ENCODE results near the gene TMEM39A. TPM values are rescaled to one million over a fixed set of nuclear protein-coding genes. Genes with fewer than 3 reads are reported as not detected.

TMEM39A gene
- total RNA-seq = 10 to 100 TPM; 54.1 to 58.0 TPM
- 15.5 TPM for polyA plus RNA-seq (2013, experiment 1 of 2)
- polyA plus RNA-seq (2013, experiment 2 of 2) = 17.6 TPM
- total RNA-seq = 24.1 to 68.4 (median 40.0) reads per million in 172 experiments

DNA sequence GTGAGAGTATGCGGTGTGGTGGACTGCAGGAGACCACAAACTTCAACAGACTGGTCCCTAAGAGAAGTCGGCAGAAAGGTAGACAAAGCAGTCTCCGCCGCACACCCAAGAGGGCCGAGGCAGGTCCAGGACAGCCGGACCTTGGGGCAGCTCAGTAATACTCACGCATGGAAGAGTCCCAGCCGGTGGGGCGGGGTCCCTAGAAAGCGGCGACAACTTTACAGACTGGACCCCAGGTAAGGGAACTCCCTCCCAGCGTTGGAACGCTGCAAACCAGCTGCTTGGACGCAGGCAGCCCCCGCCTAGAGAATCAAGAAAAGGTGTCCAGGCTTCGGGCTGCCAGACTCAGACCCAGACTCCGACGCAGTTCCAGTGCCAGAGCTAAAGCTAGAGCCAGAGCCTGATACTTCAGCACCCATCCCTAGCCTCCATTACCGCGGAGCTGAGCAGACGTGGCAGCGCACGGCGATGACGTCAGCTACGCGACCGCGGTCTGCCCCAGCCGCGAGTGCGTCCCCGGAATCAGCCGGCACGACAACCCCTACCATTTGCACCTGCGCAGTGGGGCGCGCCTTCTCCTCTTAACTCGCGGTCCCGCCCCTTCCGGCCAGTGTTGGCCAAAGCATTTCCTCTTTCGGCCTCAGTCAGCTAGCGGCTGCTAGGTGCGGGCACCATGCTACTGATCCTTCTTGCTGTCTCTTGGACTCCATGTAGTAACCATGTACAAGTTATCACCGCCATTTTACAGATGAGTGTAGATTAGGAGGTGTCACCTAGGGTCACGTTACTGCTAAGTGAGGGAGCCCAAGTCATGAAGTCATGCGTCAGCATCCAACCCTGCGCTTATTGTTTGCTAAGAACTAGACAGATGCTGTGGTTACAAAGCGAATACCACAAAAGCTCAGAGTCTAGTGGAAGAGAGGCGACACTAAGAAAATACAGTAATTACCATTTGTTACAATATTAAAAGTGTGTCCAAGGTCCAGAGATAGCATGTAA is at the start of gene TMEM39A:
TSS of gene TMEM39A (minus strand) at position 445 of the 999 bp plus-strand sequence. CDS start 1,541 bp downstream, outside the sequence.
- peaks cover 28% of the 10 kb centered on the region for H3K4me1 ChIP-seq (ENCODE audit: insufficient read depth, low read length)
- peaks cover 20% of the 10 kb centered on the region for H3K36me3 ChIP-seq (ENCODE audit: insufficient read depth, low read length)
- no peaks in the 10 kb centered on the region for H3K9me3 ChIP-seq (ENCODE audit: control insufficient read depth in 1 of 2, insufficient read depth in 1 of 2, low read length in 2 of 2)
- peaks cover 48% of the 10 kb centered on the region for H3K36me3 Mint-ChIP-seq (ENCODE audit: low read depth)
- peak within 1 kb of the TSS; percentile 93 for H3K4me3 Mint-ChIP-seq
- peaks cover 4% of the 10 kb centered on the region for H3K27me3 Mint-ChIP-seq
- ATAC-seq (ENCODE audit: poor library complexity) = peak; percentile 87
- peak within 1 kb of the TSS; percentile 90 for H3K4me3 ChIP-seq (ENCODE audit: low read length)
- peak; percentile 97 to 100 (median 98) for DNase-seq
- POLR2A ChIA-PET = interaction anchor here (0.5 to 3.3 kb wide), 23 partner anchors 10 to 1279 kb away, joined by 3 to 85 read pairs (median 4); partner anchors contain the start of genes ARHGAP31, B4GALT4, COX17 and GTF2E1
- peak within 1 kb of the TSS; percentile 97 for H3K27ac Mint-ChIP-seq
- peak within 1 kb of the TSS; percentile 87 to 93 for H3K27ac ChIP-seq (ENCODE audit: low read depth in 1 of 2, low read length in 2 of 2)
- intact Hi-C loops (cut with DNase I, micrococcal nuclease) = loop anchor here (1.0 to 10.0 kb wide), 10 partner anchors 35 to 1281 kb away; partner anchors contain the start of genes GSK3B (in 2 of the 2), GTF2E1 (in 2 of the 2), RABL3 (in 2 of the 2) and ARHGAP31 (in 1 of the 2)
- TF ChIP-seq, protein P1, sequence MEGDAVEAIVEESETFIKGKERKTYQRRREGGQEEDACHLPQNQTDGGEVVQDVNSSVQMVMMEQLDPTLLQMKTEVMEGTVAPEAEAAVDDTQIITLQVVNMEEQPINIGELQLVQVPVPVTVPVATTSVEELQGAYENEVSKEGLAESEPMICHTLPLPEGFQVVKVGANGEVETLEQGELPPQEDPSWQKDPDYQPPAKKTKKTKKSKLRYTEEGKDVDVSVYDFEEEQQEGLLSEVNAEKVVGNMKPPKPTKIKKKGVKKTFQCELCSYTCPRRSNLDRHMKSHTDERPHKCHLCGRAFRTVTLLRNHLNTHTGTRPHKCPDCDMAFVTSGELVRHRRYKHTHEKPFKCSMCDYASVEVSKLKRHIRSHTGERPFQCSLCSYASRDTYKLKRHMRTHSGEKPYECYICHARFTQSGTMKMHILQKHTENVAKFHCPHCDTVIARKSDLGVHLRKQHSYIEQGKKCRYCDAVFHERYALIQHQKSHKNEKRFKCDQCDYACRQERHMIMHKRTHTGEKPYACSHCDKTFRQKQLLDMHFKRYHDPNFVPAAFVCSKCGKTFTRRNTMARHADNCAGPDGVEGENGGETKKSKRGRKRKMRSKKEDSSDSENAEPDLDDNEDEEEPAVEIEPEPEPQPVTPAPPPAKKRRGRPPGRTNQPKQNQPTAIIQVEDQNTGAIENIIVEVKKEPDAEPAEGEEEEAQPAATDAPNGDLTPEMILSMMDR (IDR thresholded peaks at IDR 0.05) = no peak
- H3K4me1 Mint-ChIP-seq (ENCODE audit: low read depth) = peaks cover 37% of the 10 kb centered on the region
- H3K27me3 ChIP-seq (ENCODE audit: control insufficient read depth in 1 of 2, insufficient read depth in 2 of 2, low read length in 2 of 2) = no peaks in the 10 kb centered on the region
- peaks cover 3% of the 10 kb centered on the region for H3K9me3 Mint-ChIP-seq
- CTCF ChIA-PET = interaction anchor here (1.0 to 2.0 kb wide), 3 partner anchors 35 to 1095 kb away, joined by 4 to 7 read pairs (median 5); partner anchors contain the start of gene TIMMDC1

DNA sequence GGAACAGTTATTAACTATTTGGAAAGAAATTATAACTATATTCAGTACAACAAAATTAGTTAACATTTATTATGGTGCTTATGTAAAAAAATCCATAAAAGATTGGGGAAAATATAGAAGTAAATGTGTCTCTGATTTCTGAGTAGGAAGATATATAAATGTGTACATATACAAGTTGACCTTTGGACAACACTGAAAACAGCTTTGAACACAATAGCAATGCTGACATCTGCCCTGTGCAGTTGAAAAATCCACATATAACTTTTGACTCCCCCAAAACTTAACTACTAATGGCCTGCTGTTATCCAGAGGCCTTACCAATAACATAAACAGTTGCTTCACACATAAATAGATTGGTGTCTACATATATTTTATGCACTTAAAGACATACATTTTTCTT is 47.3 kb upstream of the TMEM39A start:
- no peak for ATAC-seq (ENCODE audit: poor library complexity)
- H3K4me3 ChIP-seq (ENCODE audit: low read length) = no peak overlapping the region
- CTCF ChIA-PET = no interaction called here

More for the DNA sequence above, 47.3 kb upstream of the TMEM39A start:
- peaks cover 5% of the 10 kb centered on the region for H3K4me1 ChIP-seq (ENCODE audit: insufficient read depth, low read length)
- peaks cover 86% of the 10 kb centered on the region for H3K36me3 Mint-ChIP-seq (ENCODE audit: low read depth)
- DNase-seq = no peak
- POLR2A ChIA-PET = no interaction called here
- no peaks in the 10 kb centered on the region for H3K9me3 ChIP-seq (ENCODE audit: control insufficient read depth in 1 of 2, insufficient read depth in 1 of 2, low read length in 2 of 2)
- no peak overlapping the region for H3K27ac Mint-ChIP-seq
- H3K36me3 ChIP-seq (ENCODE audit: insufficient read depth, low read length) = peaks cover 62% of the 10 kb centered on the region
- H3K4me3 Mint-ChIP-seq = no peak overlapping the region
- intact Hi-C loops (cut with DNase I, micrococcal nuclease) = no loop called here
- no peaks in the 10 kb centered on the region for H3K27me3 Mint-ChIP-seq
- no peaks in the 10 kb centered on the region for H3K9me3 Mint-ChIP-seq
- TF ChIP-seq, protein P1 (IDR thresholded peaks at IDR 0.05) = no peak
- peaks cover 29% of the 10 kb centered on the region for H3K4me1 Mint-ChIP-seq (ENCODE audit: low read depth)
- no peaks in the 10 kb centered on the region for H3K27me3 ChIP-seq (ENCODE audit: control insufficient read depth in 1 of 2, insufficient read depth in 2 of 2, low read length in 2 of 2)
- H3K27ac ChIP-seq (ENCODE audit: low read depth in 1 of 2, low read length in 2 of 2) = no peak overlapping the region
